ENCODE data around the gene CYTH4.

GRCh38 chr22:37277384-37277783 is 4.9 kb upstream of the CYTH4 start:
- TF ChIP-seq, protein P1, sequence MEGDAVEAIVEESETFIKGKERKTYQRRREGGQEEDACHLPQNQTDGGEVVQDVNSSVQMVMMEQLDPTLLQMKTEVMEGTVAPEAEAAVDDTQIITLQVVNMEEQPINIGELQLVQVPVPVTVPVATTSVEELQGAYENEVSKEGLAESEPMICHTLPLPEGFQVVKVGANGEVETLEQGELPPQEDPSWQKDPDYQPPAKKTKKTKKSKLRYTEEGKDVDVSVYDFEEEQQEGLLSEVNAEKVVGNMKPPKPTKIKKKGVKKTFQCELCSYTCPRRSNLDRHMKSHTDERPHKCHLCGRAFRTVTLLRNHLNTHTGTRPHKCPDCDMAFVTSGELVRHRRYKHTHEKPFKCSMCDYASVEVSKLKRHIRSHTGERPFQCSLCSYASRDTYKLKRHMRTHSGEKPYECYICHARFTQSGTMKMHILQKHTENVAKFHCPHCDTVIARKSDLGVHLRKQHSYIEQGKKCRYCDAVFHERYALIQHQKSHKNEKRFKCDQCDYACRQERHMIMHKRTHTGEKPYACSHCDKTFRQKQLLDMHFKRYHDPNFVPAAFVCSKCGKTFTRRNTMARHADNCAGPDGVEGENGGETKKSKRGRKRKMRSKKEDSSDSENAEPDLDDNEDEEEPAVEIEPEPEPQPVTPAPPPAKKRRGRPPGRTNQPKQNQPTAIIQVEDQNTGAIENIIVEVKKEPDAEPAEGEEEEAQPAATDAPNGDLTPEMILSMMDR (IDR thresholded peaks at IDR 0.05): no peak
- TF ChIP-seq EP300 (IDR thresholded peaks at IDR 0.05): no peak

All from stomach (tissue), 4 donors.